Skeletal muscle tissue (tissue), 4 donors: ENCODE measurements around the gene KDM3A. TPM values are rescaled to one million over a fixed set of nuclear protein-coding genes. Genes with fewer than 3 reads are reported as not detected.

ENCODE experiments used
- H3K27ac ChIP-seq: one replicate; pipeline ENCODE4 v1.7.0; 2013; ENCODE audit warnings: mild to moderate bottlenecking, low read depth, low read length, inconsistent platforms
- H3K27me3 ChIP-seq, 3 donors: one replicate each; pipeline ENCODE4 v1.7.0; 2013; ENCODE audit warnings: low read length in 3 of 3; ENCODE audit not compliant: control insufficient read depth in 3 of 3, insufficient read depth in 3 of 3
- H3K36me3 ChIP-seq, 3 donors: one replicate each; pipeline ENCODE4 v1.7.0; 2013; ENCODE audit warnings: low read length in 3 of 3; ENCODE audit not compliant: control insufficient read depth in 3 of 3, insufficient read depth in 3 of 3
- H3K4me1 ChIP-seq, 3 donors: one replicate each; pipeline ENCODE4 v1.7.0; 2013; ENCODE audit warnings: low read length in 3 of 3, mild to moderate bottlenecking in 3 of 3; ENCODE audit not compliant: control insufficient read depth in 3 of 3, insufficient read depth in 3 of 3
- H3K4me3 ChIP-seq, 3 donors: one replicate each; pipeline ENCODE4 v1.7.0; 2013; ENCODE audit warnings: low read length in 3 of 3
- H3K9ac ChIP-seq, 3 donors: one replicate each; pipeline ENCODE4 v1.7.0; 2013; ENCODE audit warnings: low read length in 3 of 3, mild to moderate bottlenecking in 3 of 3, moderate library complexity in 2 of 3, low read depth in 1 of 3
- H3K9me3 ChIP-seq, 3 donors: one replicate each; pipeline ENCODE4 v1.7.0; 2013; ENCODE audit warnings: low read length in 3 of 3; ENCODE audit not compliant: control insufficient read depth in 3 of 3
- total RNA-seq: library from RNA; depleted of rRNA; stranded (reverse); fragments of >200 nt; gene quantifications from one replicate; pipeline ENCODE4 v1.2.3, GENCODE V29; 2014
- donor health status: Osteomylitis.

Gene KDM3A
- total RNA-seq, 1 donor from 2014 or later = 41.2 TPM

- Histone ChIP-seq H3K9me3 (peaks cover 0 to 9% (median 4%) of the 10 kb centered on the region in 3 donors), H3K4me1 (peaks cover 24 to 44% (median 35%) of the 10 kb centered on the region in 3 donors), H3K9ac (peak overlapping the region in 1 of 3 donors; percentile 37), H3K27ac (no peak overlapping the region), H3K4me3 (peak overlapping the region in 2 of 3 donors; percentile 82 to 98), H3K27me3 (no peaks in the 10 kb centered on the region), H3K36me3 (peaks cover 0 to 4% (median 2%) of the 10 kb centered on the region in 3 donors)
These were observed 2.6 kb downstream of the KDM3A start for GRCh38 chr2:86443631-86444350.

DNA sequence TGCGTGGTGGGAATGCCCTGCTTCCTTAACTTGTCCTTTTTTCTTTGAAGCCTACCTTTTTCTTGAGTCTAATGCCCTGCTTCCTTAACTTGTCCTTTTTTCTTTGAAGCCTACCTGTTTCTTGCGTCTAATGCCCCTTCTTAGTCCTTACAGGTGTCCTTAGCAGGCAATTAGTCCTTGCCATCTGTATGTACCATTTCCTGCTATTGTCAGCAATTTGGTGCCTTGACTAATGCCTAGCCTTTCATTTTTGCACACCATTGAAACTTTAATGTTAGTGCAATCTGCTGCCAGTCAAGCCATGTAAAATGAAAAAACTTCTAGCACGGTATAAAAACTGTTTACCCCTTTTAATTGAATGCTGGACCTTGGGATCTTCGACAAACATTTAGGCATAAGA lies 4.3 kb downstream of the KDM3A start:
- Histone ChIP-seq H3K27ac (no peak overlapping the region), H3K27me3 (no peaks in the 10 kb centered on the region), H3K9me3 (no peaks in the 10 kb centered on the region), H3K4me1 (peaks cover 24 to 44% (median 35%) of the 10 kb centered on the region in 3 donors), H3K9ac (no peak overlapping the region), H3K4me3 (no peak overlapping the region), H3K36me3 (peaks cover 0 to 15% (median 10%) of the 10 kb centered on the region in 3 donors)

GRCh38 chr2:86446060-86446459 lies 4.9 kb downstream of the KDM3A start:
- Histone ChIP-seq H3K4me3 (no peak overlapping the region), H3K27me3 (no peaks in the 10 kb centered on the region), H3K36me3 (peaks cover 0 to 21% (median 12%) of the 10 kb centered on the region in 3 donors), H3K9ac (no peak overlapping the region), H3K27ac (no peak overlapping the region), H3K4me1 (peaks cover 24 to 44% (median 32%) of the 10 kb centered on the region in 3 donors), H3K9me3 (no peaks in the 10 kb centered on the region)

- peak overlapping the region; percentile 3 for H3K27ac ChIP-seq
These were observed 12.7 kb downstream of the KDM3A start for GRCh38 chr2:86453836-86454235.

GRCh38 chr2:86454238-86454637 lies 13.1 kb downstream of the KDM3A start:
- no peaks in the 10 kb centered on the region for H3K9me3 ChIP-seq
- H3K4me1 ChIP-seq = peaks cover 3 to 10% (median 7%) of the 10 kb centered on the region in 3 donors
- H3K27me3 ChIP-seq = no peaks in the 10 kb centered on the region
- H3K4me3 ChIP-seq = no peak overlapping the region
- peak overlapping the region; percentile 3 for H3K27ac ChIP-seq
- H3K9ac ChIP-seq = no peak overlapping the region
- H3K36me3 ChIP-seq = peaks cover 25 to 56% (median 51%) of the 10 kb centered on the region in 3 donors

More at GRCh38 chr2:86453836-86454235, 12.7 kb downstream of the KDM3A start:
- H3K9me3 ChIP-seq = no peaks in the 10 kb centered on the region
- H3K9ac ChIP-seq = no peak overlapping the region
- H3K4me1 ChIP-seq = peaks cover 3 to 10% (median 7%) of the 10 kb centered on the region in 3 donors
- peaks cover 23 to 52% (median 51%) of the 10 kb centered on the region in 3 donors for H3K36me3 ChIP-seq
- H3K27me3 ChIP-seq = no peaks in the 10 kb centered on the region
- no peak overlapping the region for H3K4me3 ChIP-seq

DNA sequence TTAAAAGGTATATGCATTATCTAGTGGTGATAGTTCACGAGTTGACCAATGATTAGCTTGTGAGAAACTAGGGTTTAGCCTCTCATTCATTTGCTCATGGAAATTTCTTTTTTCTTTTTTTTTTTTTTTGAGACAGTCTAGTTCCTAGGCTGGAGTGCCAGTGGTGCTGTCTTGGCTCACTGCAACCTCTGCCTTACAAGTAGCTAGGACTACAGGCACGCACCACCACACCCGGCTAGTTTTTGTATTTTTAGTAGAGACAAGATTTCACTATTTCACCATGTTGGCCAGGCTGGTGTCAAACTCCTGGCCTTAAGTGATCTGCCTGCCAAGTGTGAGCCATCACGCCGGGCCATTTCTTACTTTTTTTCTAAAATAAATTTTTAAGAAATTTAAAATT lies 14.0 kb downstream of the KDM3A start:
- no peaks in the 10 kb centered on the region for H3K27me3 ChIP-seq
- H3K9me3 ChIP-seq = no peaks in the 10 kb centered on the region
- H3K36me3 ChIP-seq = peaks cover 25 to 53% (median 50%) of the 10 kb centered on the region in 3 donors
- H3K4me1 ChIP-seq = peaks cover 3 to 10% (median 7%) of the 10 kb centered on the region in 3 donors
- H3K9ac ChIP-seq = no peak overlapping the region
- H3K27ac ChIP-seq = no peak overlapping the region
- H3K4me3 ChIP-seq = no peak overlapping the region

- peaks cover 30 to 57% (median 48%) of the 10 kb centered on the region in 3 donors for H3K36me3 ChIP-seq
- H3K4me1 ChIP-seq = peaks cover 3 to 5% (median 5%) of the 10 kb centered on the region in 3 donors
- no peaks in the 10 kb centered on the region for H3K9me3 ChIP-seq
- H3K4me3 ChIP-seq = no peak overlapping the region
- no peak overlapping the region for H3K27ac ChIP-seq
- H3K9ac ChIP-seq = no peak overlapping the region
- H3K27me3 ChIP-seq = no peaks in the 10 kb centered on the region
These were observed 20.0 kb downstream of the KDM3A start for GRCh38 chr2:86461042-86461743.

- Histone ChIP-seq H3K27ac (no peak overlapping the region), H3K36me3 (peaks cover 18 to 53% (median 48%) of the 10 kb centered on the region in 3 donors), H3K4me3 (no peak overlapping the region), H3K9ac (no peak overlapping the region), H3K4me1 (peaks cover 5 to 8% (median 5%) of the 10 kb centered on the region in 3 donors), H3K27me3 (no peaks in the 10 kb centered on the region), H3K9me3 (no peaks in the 10 kb centered on the region)
These were observed 23.5 kb downstream of the KDM3A start for GRCh38 chr2:86464652-86465051.

- no peak overlapping the region for H3K9ac ChIP-seq
- no peak overlapping the region for H3K4me3 ChIP-seq
- peaks cover 13 to 48% (median 45%) of the 10 kb centered on the region in 3 donors for H3K36me3 ChIP-seq
- no peak overlapping the region for H3K27ac ChIP-seq
- H3K9me3 ChIP-seq = no peaks in the 10 kb centered on the region
- no peaks in the 10 kb centered on the region for H3K27me3 ChIP-seq
- H3K4me1 ChIP-seq = peaks cover 5 to 8% (median 5%) of the 10 kb centered on the region in 3 donors
These were observed 25.1 kb downstream of the KDM3A start for GRCh38 chr2:86466306-86466705.
